ENCODE data around the gene RELN.

RELN gene

DNA sequence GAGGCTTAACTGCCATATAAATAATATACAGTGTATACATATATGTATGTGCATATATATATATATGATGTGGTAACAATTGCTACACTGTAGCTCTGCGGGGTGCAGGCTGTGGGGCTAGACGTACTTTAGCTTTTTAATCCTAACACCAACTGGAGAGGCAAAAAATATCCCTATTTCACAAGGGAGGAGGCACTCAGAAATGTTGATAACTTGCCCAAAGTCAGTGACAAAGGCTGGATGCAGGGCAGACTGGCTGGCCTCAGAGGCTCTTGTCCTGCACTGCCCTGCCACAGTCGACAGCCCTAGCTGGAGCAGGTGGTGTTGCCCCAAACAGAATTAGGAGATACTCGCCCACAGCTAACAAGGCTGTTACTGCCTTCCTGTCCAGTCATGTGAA, 1.5 kb upstream of the RELN start:
- no peak for DNase-seq (ENCODE audit: low spot score)

- DNase-seq (ENCODE audit: low spot score): no peak
Observed at GRCh38 chr7:103989785-103990767, 618 bp upstream of the RELN start.

GRCh38 chr7:103988468-103989199, 824 bp downstream of the RELN start:
- DNase-seq (ENCODE audit: low spot score): no peak

- DNase-seq (ENCODE audit: low spot score): no peak
Observed at GRCh38 chr7:103987451-103987850, 2.0 kb downstream of the RELN start.

DNA sequence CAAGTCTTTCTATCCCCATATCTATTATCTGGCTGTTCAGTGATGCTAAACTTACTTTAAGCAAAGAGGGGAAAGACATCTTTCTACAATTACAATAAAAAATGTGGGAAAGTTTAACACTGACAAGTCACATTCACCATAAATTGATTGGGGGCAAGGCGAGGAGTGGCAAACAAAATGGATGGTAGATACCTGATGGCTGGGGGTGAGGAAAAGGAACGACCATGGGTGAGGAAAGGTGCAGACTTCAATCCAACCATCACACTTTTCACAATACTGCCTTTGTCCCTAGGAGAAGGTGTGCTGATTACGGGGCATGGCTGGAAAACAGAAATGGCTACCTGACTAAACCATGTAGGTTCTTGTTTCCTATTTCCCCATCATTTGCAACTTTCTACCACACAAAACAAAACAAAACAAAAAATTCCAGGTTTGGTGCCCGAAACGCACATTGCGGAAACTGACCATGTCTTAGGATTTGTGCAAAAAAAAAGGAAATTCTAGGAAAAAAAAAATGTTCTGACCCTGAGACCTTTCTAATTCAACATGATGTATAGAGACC, 3.8 kb downstream of the RELN start:
- DNase-seq (ENCODE audit: low spot score): no peak

- no peak for DNase-seq (ENCODE audit: low spot score)
Observed at GRCh38 chr7:103984050-103984449, 5.4 kb downstream of the RELN start.

DNA sequence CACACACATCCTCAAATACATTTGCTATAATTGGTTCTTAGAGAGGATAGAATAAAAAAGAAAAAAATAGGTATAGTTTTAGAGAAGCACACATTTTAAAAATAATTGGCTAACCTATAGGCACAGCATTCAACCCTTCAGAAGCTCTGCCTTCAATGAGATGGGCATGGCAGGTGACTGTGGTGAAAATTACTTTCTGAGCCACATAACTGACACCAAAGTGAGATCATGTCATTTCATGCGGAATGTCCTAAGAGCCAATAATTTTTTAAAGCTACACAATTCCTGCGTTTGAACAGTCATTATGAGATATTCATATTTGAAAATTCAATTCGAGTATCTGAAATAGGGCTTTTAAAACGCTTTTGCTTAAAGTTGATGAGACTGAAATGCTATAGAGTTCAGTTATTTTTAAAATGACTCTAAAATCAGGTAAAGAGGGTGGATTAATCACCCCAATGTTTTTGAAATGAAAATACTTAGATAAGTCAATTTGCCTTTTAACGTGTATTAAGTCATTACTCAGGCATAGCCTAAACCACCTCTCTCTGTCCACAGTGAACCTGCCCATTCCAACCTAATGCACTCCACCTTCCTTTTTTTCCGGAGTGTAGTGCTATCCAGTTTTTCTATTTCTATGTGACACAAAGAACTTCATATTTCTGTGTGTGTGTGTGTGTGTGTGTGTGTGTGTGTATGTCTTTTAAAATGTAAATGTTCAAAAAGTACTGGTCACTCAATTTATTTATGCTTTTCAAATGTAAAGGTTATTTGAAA, 6.1 kb downstream of the RELN start:
- no peak for DNase-seq (ENCODE audit: low spot score)

GRCh38 chr7:103981003-103981423, 8.4 kb downstream of the RELN start:
- no peak for DNase-seq (ENCODE audit: low spot score)

DNA sequence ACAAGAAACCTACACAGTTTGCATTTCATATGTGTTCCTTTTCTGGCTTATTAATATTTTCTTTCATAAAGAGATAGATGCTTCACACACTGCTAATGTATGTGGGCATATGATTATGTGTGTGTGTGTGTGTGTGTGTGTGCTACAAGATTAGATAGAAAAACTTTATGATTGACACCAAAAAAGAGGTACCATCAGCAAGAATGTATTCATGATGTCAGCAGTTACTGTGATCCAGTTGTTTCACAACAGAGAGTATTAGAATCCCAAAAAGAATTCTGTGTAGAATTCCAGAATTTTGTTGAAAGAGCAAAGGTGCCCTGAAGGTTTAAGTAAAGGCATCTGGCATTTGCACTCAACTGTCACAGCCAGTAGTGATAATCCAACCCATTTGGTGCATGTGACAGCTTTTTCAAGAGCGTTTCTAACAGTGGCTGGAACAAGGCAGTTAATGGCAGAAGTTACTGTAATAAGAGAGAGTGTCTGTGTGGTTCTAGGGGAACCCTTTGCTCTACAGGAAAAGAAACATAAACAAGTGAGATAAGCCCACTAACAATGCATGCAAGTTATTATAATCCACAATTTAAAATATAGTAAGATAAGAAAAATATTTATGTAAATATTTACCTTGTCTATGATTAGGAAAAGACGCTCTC, 16.6 kb downstream of the RELN start:
- no peak for DNase-seq (ENCODE audit: low spot score)

GRCh38 chr7:103967401-103967800, 22.1 kb downstream of the RELN start:
- DNase-seq (ENCODE audit: low spot score): no peak

GRCh38 chr7:103966593-103967277, 22.7 kb downstream of the RELN start:
- no peak for DNase-seq (ENCODE audit: low spot score)

- no peak for DNase-seq (ENCODE audit: low spot score)
Observed at GRCh38 chr7:103964269-103964668, 25.2 kb downstream of the RELN start.

DNA sequence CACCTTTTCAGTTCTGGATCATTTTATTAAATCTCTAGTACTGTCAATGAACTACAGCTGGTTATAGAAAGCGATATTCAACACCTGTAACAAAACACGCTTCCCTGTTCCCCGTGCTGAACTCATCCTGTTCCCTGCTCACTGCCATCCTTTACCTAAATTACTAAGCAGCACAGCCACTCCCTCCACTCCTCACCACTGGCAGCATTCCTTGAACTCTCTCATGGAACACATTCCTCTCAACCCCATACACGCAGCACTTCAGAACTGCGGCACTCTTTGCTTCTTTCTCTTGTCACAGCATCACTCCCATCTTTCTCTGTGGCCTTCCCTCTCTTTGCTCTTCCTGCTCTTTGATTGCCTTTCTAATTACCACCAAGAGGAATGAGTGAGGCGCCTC, 27.4 kb downstream of the RELN start:
- DNase-seq (ENCODE audit: low spot score): no peak

GRCh38 chr7:103958284-103958818, 31.1 kb downstream of the RELN start:
- DNase-seq (ENCODE audit: low spot score): no peak

- DNase-seq (ENCODE audit: low spot score): no peak
Observed at GRCh38 chr7:103955985-103956384, 33.5 kb downstream of the RELN start.

- no peak for DNase-seq (ENCODE audit: low spot score)
Observed at GRCh38 chr7:103952408-103952807, 37.0 kb downstream of the RELN start.

DNA sequence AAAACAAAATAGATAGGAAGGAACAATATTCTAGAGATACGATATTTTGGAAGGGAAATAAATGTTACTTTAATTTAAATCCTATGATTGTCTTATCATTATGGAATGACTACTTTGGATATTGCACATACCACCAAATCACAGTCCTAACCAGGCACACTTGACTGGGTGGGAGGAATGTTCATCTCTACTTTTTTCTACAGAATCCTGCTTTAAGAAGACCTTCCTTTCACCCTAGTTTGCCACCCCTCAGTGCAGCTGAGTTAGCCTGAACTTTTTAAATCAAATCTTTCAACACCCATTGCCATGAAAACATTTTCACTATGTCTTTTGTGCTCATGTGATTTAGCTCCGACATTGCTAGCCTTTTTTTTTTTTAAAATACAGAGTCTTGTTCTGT, 38.1 kb downstream of the RELN start:
- no peak for DNase-seq (ENCODE audit: low spot score)

GRCh38 chr7:103949374-103949773, 40.1 kb downstream of the RELN start:
- no peak for DNase-seq (ENCODE audit: low spot score)

- DNase-seq (ENCODE audit: low spot score): no peak
Observed at GRCh38 chr7:103947026-103947655, 42.3 kb downstream of the RELN start.

DNA sequence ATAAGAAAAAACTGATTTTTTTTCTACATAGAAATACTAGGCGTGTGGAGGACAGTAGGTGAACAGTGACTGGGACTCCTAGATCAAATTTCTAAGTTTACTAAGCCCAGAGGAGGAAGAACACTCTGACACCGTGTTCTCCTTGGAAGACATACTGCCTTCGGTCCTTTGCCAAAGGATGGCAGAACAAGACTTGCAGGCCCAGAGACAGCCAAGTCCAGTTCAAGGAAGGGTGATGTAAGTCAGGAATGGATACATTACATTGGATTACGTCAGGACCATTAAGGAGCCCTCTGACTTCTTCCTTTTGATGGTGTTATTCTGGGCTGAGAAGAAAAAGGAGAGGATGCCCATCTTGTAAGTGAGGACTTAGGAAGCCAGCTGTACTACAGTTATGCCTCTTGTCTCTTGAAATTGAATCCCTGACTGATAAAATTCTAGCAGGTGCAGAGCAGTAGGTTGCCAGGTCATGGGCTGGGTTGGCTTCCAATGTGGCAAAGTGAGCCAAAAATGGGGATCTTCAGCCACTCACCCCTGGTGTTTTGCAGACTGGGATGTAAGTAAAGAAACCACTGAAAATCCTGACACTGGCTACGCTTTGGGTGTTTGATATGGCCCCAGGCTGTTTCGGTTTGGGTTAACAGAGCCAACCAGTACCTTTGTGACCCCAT, 45.1 kb downstream of the RELN start:
- DNase-seq (ENCODE audit: low spot score): no peak

Measured in CD4-positive, alpha-beta T cell treated with Interleukin-15 for 4 hours (primary cell).